HepG2 (cell line): ENCODE data around the gene PGC. TPM values are rescaled to one million over a fixed set of nuclear protein-coding genes. Genes with fewer than 3 reads are reported as not detected.

Experiments used
- AKAP8 ChIP-seq: sonication (generic); formaldehyde crosslinking; IDR thresholded peaks from 2 replicates; pipeline ENCODE4 v1.5.1; 2020; ENCODE audit warnings: mild to moderate bottlenecking, missing genetic modification reagents
- ARNTL ChIP-seq: sonication (generic); formaldehyde crosslinking; IDR thresholded peaks from 2 replicates; pipeline ENCODE4 v1.4.0; 2020; ENCODE audit warnings: mild to moderate bottlenecking, missing genetic modification reagents
- CREB1 ChIP-seq, 2 experiments: fragments of 450-650 bp in 1 of 2; IDR thresholded peaks; 2 replicates each; pipeline ENCODE4 v1.6.1; 2016 to 2017; ENCODE audit warnings: control low read depth in 1 of 2, mild to moderate bottlenecking in 1 of 2, missing compliant biosample characterization in 1 of 2, missing genetic modification characterization in 1 of 2
- FOXP1 ChIP-seq, 2 experiments: fragments of 450-650 bp in 1 of 2; IDR thresholded peaks; 2 replicates each; pipeline ENCODE4 v1.6.1; 2017 to 2018; ENCODE audit warnings: antibody characterized with exemption in 1 of 2
- MED1 ChIP-seq: sonication (generic); formaldehyde crosslinking; IDR thresholded peaks from 2 replicates; pipeline ENCODE4 v1.4.0; 2020; ENCODE audit warnings: missing genetic modification reagents
- MXD4 ChIP-seq: IDR thresholded peaks from 2 replicates; pipeline ENCODE4 v1.6.1; 2016; ENCODE audit warnings: mild to moderate bottlenecking, missing biosample characterization, missing genetic modification reagents
- NFE2L2 ChIP-seq: fragments of 150-350 bp; IDR thresholded peaks from 2 replicates; pipeline ENCODE4 v1.6.1; 2014; ENCODE audit warnings: low read length
- RBM22 ChIP-seq: fragments of 200-400 bp; formaldehyde crosslinking; optimal IDR thresholded peaks from 2 replicates; pipeline ENCODE3; 2017; ENCODE audit warnings: mild to moderate bottlenecking, low read length, moderate library complexity
- SIN3B ChIP-seq: fragments of 150-350 bp; IDR thresholded peaks from 2 replicates; pipeline ENCODE4 v1.6.1; 2014; ENCODE audit warnings: low read length
- ZC3H4 ChIP-seq: sonication (generic); formaldehyde crosslinking; IDR thresholded peaks from 2 replicates; pipeline ENCODE4 v1.4.0; 2020; ENCODE audit warnings: missing genetic modification reagents, borderline replicate concordance
- ZNF343 ChIP-seq: sonication (generic); formaldehyde crosslinking; IDR thresholded peaks from 2 replicates; pipeline ENCODE4 v1.4.0; 2020; ENCODE audit warnings: mild to moderate bottlenecking, missing genetic modification reagents
- ZNF577 ChIP-seq: sonication (generic); formaldehyde crosslinking; IDR thresholded peaks from 2 replicates; pipeline ENCODE4 v1.4.0; 2020; ENCODE audit warnings: mild to moderate bottlenecking, low read depth, missing genetic modification reagents, borderline replicate concordance
- ZNF616 ChIP-seq: sonication (generic); formaldehyde crosslinking; IDR thresholded peaks from 2 replicates; pipeline ENCODE4 v1.5.0; 2020; ENCODE audit warnings: low read depth, mild to moderate bottlenecking, missing genetic modification reagents
- ZNF678 ChIP-seq: sonication (generic); formaldehyde crosslinking; IDR thresholded peaks from 2 replicates; pipeline ENCODE4 v1.4.0; 2020; ENCODE audit warnings: mild to moderate bottlenecking, missing genetic modification reagents
- polyA plus RNA-seq, 8 experiments: library from polyadenylated mRNA; depleted of rRNA in 3 of 8; stranded (reverse) in 7 of 8; unstranded in 1 of 8; fragments of >200 nt; fragmentation: Illumina TruSeq in 4 of 8; extraction: Trizol in 4 of 8; gene quantifications; 2 replicates each; pipeline versions ENCODE4 v1.2.1 to v1.2.3, GENCODE V29; 2011 to 2016; ENCODE audit warnings: low read depth in 4 of 8, missing spikeins in 1 of 8, mixed read lengths in 1 of 8; ENCODE audit not compliant: insufficient read depth in 1 of 8
- total RNA-seq, 5 experiments: library from RNA; depleted of rRNA; stranded (reverse); fragments of >200 nt; fragmentation: Illumina TruSeq; extraction: Trizol; gene quantifications; 2 replicates each; pipeline ENCODE4 v1.2.3, GENCODE V29; 2016; ENCODE audit warnings: low read depth in 1 of 5
- TF ChIP-seq, protein P1 (sequence below): sonication (generic); formaldehyde crosslinking; IDR thresholded peaks from 2 replicates; pipeline ENCODE4 v1.4.0; 2020; ENCODE audit warnings: missing genetic modification reagents, borderline replicate concordance
- TF ChIP-seq, protein P2 (sequence below): fragments of 450-650 bp; IDR thresholded peaks from 2 replicates; pipeline ENCODE4 v1.6.1; 2017; ENCODE audit warnings: mild to moderate bottlenecking
- TF ChIP-seq, protein P3 (sequence below): sonication (generic); formaldehyde crosslinking; IDR thresholded peaks from 2 replicates; pipeline ENCODE4 v1.4.0; 2020; ENCODE audit warnings: missing genetic modification reagents
- TF ChIP-seq, protein P4 (sequence below): sonication (generic); formaldehyde crosslinking; IDR thresholded peaks from 2 replicates; pipeline ENCODE4 v1.4.0; 2020; ENCODE audit warnings: missing genetic modification reagents, borderline replicate concordance
- TF ChIP-seq, protein P5 (sequence below): IDR thresholded peaks from 2 replicates; pipeline ENCODE4 v1.6.1; 2016; ENCODE audit warnings: low read depth, control low read depth

PGC gene
- total and polyA plus RNA-seq, 2 of the 13 experiments (the other 11 are each of a cell fraction or from before 2014, with no cell fraction given), result 426 to 502 TPM

DNA sequence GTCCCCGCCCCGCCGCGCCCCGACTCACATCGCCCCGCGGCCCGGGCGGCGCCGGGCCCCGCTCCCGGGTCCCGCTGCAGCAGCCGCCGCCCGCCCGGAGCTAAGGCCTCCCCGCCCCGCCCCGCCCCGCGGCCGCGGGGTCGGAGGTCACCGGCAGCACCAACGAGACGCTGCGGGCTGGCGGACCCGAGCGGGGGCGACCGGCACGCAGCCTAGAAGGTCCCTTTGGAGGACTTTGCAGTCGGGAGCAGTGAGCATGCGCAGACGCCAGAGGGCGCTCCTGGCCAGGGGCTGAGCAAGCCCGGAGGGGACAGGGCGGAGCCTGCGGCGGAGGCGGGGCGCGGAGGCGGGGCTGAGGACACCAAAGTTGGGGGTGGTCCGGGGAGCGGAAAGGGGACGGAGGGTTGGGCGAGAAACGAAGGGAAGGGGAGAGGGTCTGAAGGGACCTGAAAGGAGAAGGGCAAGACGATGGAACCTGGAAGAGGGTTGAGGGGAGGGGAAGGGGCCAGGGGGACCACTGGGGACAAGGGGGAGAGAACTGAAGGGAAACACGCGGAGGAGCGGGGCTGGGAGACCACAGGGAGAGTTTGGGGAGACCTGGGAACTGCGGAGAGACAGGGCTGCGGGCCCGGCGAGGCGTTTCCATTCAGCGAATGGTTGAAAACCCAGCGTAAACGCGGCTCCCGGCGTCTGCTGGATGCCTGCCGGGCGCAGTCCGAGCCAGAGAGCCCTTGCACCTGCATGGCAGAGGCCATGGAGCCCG lies 32.8 kb upstream of the PGC start, which contains the start of gene FRS3 (continued):
- TF ChIP-seq ZNF678 (CRISPR knock-in tag) (0 out of 2 replicates have a peak, but pooled peaks have one; percentile 49), ZNF343 (CRISPR knock-in tag) (peak; percentile 78; the same call in 1 of the 2 replicates), ZNF616 (CRISPR knock-in tag) (peak; percentile 70; the same call in 1 of the 2 replicates), MED1 (CRISPR knock-in tag) (peak; percentile 79), ZNF577 (CRISPR knock-in tag) (no peak), ARNTL (CRISPR knock-in tag) (peak; percentile 70; the same call in 1 of the 2 replicates), FOXP1 (IDR thresholded peaks at IDR 0.05) (no peak), FOXP1 (CRISPR knock-in tag; IDR thresholded peaks at IDR 0.05) (peak; percentile 31; the same call in 1 of the 2 replicates), ZC3H4 (CRISPR knock-in tag) (no peak), NFE2L2 (no peak), CREB1 (IDR thresholded peaks at IDR 0.05) (peak; percentile 47; the same call in 1 of the 2 replicates), CREB1 (CRISPR knock-in tag; IDR thresholded peaks at IDR 0.05) (0 out of 2 replicates have a peak, but pooled peaks have one; percentile 47), MXD4 (CRISPR knock-in tag) (peak; percentile 74), AKAP8 (CRISPR knock-in tag) (peak; percentile 80), SIN3B (peak; percentile 83), RBM22 (no peak)
- TF ChIP-seq, protein P1, sequence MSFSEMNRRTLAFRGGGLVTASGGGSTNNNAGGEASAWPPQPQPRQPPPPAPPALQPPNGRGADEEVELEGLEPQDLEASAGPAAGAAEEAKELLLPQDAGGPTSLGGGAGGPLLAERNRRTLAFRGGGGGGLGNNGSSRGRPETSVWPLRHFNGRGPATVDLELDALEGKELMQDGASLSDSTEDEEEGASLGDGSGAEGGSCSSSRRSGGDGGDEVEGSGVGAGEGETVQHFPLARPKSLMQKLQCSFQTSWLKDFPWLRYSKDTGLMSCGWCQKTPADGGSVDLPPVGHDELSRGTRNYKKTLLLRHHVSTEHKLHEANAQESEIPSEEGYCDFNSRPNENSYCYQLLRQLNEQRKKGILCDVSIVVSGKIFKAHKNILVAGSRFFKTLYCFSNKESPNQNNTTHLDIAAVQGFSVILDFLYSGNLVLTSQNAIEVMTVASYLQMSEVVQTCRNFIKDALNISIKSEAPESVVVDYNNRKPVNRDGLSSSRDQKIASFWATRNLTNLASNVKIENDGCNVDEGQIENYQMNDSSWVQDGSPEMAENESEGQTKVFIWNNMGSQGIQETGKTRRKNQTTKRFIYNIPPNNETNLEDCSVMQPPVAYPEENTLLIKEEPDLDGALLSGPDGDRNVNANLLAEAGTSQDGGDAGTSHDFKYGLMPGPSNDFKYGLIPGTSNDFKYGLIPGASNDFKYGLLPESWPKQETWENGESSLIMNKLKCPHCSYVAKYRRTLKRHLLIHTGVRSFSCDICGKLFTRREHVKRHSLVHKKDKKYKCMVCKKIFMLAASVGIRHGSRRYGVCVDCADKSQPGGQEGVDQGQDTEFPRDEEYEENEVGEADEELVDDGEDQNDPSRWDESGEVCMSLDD (CRISPR knock-in tag), result no peak; the same call in 1 of the 2 replicates
- TF ChIP-seq, protein P2, sequence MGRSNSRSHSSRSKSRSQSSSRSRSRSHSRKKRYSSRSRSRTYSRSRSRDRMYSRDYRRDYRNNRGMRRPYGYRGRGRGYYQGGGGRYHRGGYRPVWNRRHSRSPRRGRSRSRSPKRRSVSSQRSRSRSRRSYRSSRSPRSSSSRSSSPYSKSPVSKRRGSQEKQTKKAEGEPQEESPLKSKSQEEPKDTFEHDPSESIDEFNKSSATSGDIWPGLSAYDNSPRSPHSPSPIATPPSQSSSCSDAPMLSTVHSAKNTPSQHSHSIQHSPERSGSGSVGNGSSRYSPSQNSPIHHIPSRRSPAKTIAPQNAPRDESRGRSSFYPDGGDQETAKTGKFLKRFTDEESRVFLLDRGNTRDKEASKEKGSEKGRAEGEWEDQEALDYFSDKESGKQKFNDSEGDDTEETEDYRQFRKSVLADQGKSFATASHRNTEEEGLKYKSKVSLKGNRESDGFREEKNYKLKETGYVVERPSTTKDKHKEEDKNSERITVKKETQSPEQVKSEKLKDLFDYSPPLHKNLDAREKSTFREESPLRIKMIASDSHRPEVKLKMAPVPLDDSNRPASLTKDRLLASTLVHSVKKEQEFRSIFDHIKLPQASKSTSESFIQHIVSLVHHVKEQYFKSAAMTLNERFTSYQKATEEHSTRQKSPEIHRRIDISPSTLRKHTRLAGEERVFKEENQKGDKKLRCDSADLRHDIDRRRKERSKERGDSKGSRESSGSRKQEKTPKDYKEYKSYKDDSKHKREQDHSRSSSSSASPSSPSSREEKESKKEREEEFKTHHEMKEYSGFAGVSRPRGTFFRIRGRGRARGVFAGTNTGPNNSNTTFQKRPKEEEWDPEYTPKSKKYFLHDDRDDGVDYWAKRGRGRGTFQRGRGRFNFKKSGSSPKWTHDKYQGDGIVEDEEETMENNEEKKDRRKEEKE, result no peak
- TF ChIP-seq, protein P3, sequence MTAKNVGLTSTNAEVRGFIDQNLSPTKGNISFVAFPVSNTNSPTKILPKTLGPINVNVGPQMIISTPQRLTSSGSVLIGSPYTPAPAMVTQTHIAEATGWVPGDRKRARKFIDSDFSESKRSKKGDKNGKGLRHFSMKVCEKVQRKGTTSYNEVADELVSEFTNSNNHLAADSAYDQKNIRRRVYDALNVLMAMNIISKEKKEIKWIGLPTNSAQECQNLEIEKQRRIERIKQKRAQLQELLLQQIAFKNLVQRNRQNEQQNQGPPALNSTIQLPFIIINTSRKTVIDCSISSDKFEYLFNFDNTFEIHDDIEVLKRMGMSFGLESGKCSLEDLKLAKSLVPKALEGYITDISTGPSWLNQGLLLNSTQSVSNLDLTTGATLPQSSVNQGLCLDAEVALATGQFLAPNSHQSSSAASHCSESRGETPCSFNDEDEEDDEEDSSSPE (CRISPR knock-in tag), result peak; percentile 79
- TF ChIP-seq, protein P4, sequence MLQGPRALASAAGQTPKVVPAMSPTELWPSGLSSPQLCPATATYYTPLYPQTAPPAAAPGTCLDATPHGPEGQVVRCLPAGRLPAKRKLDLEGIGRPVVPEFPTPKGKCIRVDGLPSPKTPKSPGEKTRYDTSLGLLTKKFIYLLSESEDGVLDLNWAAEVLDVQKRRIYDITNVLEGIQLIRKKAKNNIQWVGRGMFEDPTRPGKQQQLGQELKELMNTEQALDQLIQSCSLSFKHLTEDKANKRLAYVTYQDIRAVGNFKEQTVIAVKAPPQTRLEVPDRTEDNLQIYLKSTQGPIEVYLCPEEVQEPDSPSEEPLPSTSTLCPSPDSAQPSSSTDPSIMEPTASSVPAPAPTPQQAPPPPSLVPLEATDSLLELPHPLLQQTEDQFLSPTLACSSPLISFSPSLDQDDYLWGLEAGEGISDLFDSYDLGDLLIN, result no peak
- TF ChIP-seq, protein P5, sequence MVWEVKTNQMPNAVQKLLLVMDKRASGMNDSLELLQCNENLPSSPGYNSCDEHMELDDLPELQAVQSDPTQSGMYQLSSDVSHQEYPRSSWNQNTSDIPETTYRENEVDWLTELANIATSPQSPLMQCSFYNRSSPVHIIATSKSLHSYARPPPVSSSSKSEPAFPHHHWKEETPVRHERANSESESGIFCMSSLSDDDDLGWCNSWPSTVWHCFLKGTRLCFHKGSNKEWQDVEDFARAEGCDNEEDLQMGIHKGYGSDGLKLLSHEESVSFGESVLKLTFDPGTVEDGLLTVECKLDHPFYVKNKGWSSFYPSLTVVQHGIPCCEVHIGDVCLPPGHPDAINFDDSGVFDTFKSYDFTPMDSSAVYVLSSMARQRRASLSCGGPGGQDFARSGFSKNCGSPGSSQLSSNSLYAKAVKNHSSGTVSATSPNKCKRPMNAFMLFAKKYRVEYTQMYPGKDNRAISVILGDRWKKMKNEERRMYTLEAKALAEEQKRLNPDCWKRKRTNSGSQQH (CRISPR knock-in tag), result no peak
